HepG2 (cell line): Measurements from ENCODE around the gene CCND1. TPM values are rescaled to one million over a fixed set of nuclear protein-coding genes. Genes with fewer than 3 reads are reported as not detected.

Source experiments
- BCL6 ChIP-seq: IDR thresholded peaks from 2 replicates; pipeline ENCODE4 v1.6.1; 2016; ENCODE audit warnings: missing genetic modification reagents, missing compliant biosample characterization
- CEBPB ChIP-seq: IDR thresholded peaks from 2 replicates; pipeline ENCODE4 v1.6.1; 2011; ENCODE audit warnings: low read depth, low read length, improper control_type of control experiment, borderline replicate concordance
- HMGXB4 ChIP-seq, 2 experiments: sonication (generic) in 1 of 2; formaldehyde crosslinking in 1 of 2; IDR thresholded peaks; 2 replicates each; pipeline versions ENCODE4 v1.4.0 to v1.6.1; 2018 to 2020; ENCODE audit warnings: missing genetic modification reagents in 2 of 2, borderline replicate concordance in 1 of 2, low read depth in 1 of 2, mild to moderate bottlenecking in 1 of 2, missing biosample characterization in 1 of 2
- HNF4G ChIP-seq, 2 experiments: sonication (generic) in 1 of 2; formaldehyde crosslinking in 1 of 2; IDR thresholded peaks; 2 replicates each; pipeline versions ENCODE4 v1.4.0 to v1.6.1; 2011 to 2020; ENCODE audit warnings: borderline replicate concordance in 2 of 2, low read depth in 2 of 2, mild to moderate bottlenecking in 2 of 2, low read length in 1 of 2, missing genetic modification reagents in 1 of 2, moderate library complexity in 1 of 2
- HNRNPK ChIP-seq: fragments of 200-400 bp; formaldehyde crosslinking; IDR thresholded peaks from 2 replicates; pipeline ENCODE4 v1.6.1; 2018; ENCODE audit warnings: low read length, low read depth, moderate library complexity, mild to moderate bottlenecking; ENCODE audit not compliant: poor library complexity, severe bottlenecking
- KDM5A ChIP-seq: fragments of 200-600 bp; sonication (generic); IDR thresholded peaks from 2 replicates; pipeline ENCODE4 v1.7.0; 2018; ENCODE audit warnings: antibody characterized with exemption, mild to moderate bottlenecking, low read length, borderline replicate concordance
- KMT2B ChIP-seq: IDR thresholded peaks from 2 replicates; pipeline ENCODE4 v1.6.1; 2016; ENCODE audit warnings: missing genetic modification reagents, missing compliant biosample characterization
- MAFF ChIP-seq: IDR thresholded peaks from 2 replicates; pipeline ENCODE4 v1.6.1; 2011; ENCODE audit warnings: low read depth, low read length, improper control_type of control experiment
- MAZ ChIP-seq, 2 experiments: sonication (generic) in 1 of 2; formaldehyde crosslinking in 1 of 2; IDR thresholded peaks; 2 replicates each; pipeline versions ENCODE4 v1.5.0 to v1.6.1; 2012 to 2020; ENCODE audit warnings: low read depth in 2 of 2, mild to moderate bottlenecking in 2 of 2, borderline replicate concordance in 1 of 2, improper control_type of control experiment in 1 of 2, low read length in 1 of 2, missing genetic modification reagents in 1 of 2, moderate library complexity in 1 of 2
- MBD4 ChIP-seq: IDR thresholded peaks from 2 replicates; pipeline ENCODE4 v1.6.1; 2012; ENCODE audit warnings: low read length, inconsistent platforms, borderline replicate concordance
- MEF2D ChIP-seq: sonication (generic); formaldehyde crosslinking; IDR thresholded peaks from 2 replicates; pipeline ENCODE4 v1.5.1; 2020; ENCODE audit warnings: mild to moderate bottlenecking, missing genetic modification reagents
- MTF1 ChIP-seq: sonication (generic); formaldehyde crosslinking; IDR thresholded peaks from 2 replicates; pipeline ENCODE4 v1.5.0; 2020; ENCODE audit warnings: missing genetic modification reagents
- ONECUT2 ChIP-seq: sonication (generic); formaldehyde crosslinking; IDR thresholded peaks from 2 replicates; pipeline ENCODE4 v1.4.0; 2020; ENCODE audit warnings: missing genetic modification reagents
- POLR2A ChIP-seq, 2 experiments: IDR thresholded peaks; 2 replicates each; pipeline ENCODE4 v1.6.1; 2011; ENCODE audit warnings: low read depth in 2 of 2, low read length in 2 of 2, mild to moderate bottlenecking in 1 of 2, moderate library complexity in 1 of 2; ENCODE audit not compliant: insufficient read depth in 1 of 2
- RBM22 ChIP-seq: fragments of 200-400 bp; formaldehyde crosslinking; optimal IDR thresholded peaks from 2 replicates; pipeline ENCODE3; 2017; ENCODE audit warnings: mild to moderate bottlenecking, low read length, moderate library complexity
- RFXAP ChIP-seq: sonication (generic); formaldehyde crosslinking; IDR thresholded peaks from 2 replicates; pipeline ENCODE4 v1.4.0; 2020; ENCODE audit warnings: missing genetic modification reagents, borderline replicate concordance
- SNAPC2 ChIP-seq: sonication (generic); formaldehyde crosslinking; IDR thresholded peaks from 2 replicates; pipeline ENCODE4 v1.8.1; 2022; ENCODE audit warnings: mild to moderate bottlenecking, missing genetic modification reagents
- SYNCRIP ChIP-seq: fragments of 200-400 bp; formaldehyde crosslinking; IDR thresholded peaks from 2 replicates; pipeline ENCODE4 v1.6.1; 2018; ENCODE audit warnings: mild to moderate bottlenecking, low read depth, low read length; ENCODE audit not compliant: insufficient read depth
- ZBTB1 ChIP-seq: sonication (generic); formaldehyde crosslinking; IDR thresholded peaks from 2 replicates; pipeline ENCODE4 v1.4.0; 2020; ENCODE audit warnings: missing genetic modification reagents, borderline replicate concordance
- ZBTB3 ChIP-seq: sonication (generic); formaldehyde crosslinking; IDR thresholded peaks from 2 replicates; pipeline ENCODE4 v1.4.0; 2020; ENCODE audit warnings: low read depth, mild to moderate bottlenecking, moderate library complexity, missing genetic modification reagents, borderline replicate concordance
- ZNF567 ChIP-seq: sonication (generic); formaldehyde crosslinking; IDR thresholded peaks from 2 replicates; pipeline ENCODE4 v1.8.1; 2023; ENCODE audit warnings: mild to moderate bottlenecking, missing genetic modification reagents, borderline replicate concordance
- ZNF589 ChIP-seq: sonication (generic); formaldehyde crosslinking; conservative IDR thresholded peaks from 2 replicates; pipeline ENCODE4 v1.8.0; 2022; ENCODE audit warnings: mild to moderate bottlenecking, moderate library complexity, missing genetic modification reagents
- ZNF598 ChIP-seq: sonication (generic); formaldehyde crosslinking; IDR thresholded peaks from 2 replicates; pipeline ENCODE4 v1.5.1; 2020; ENCODE audit warnings: mild to moderate bottlenecking, missing genetic modification reagents, borderline replicate concordance
- ZNF768 ChIP-seq: sonication (generic); formaldehyde crosslinking; IDR thresholded peaks from 2 replicates; pipeline ENCODE4 v1.4.0; 2020; ENCODE audit warnings: missing genetic modification reagents
- polyA plus RNA-seq, 8 experiments: library from polyadenylated mRNA; depleted of rRNA in 3 of 8; stranded (reverse) in 7 of 8; unstranded in 1 of 8; fragments of >200 nt; fragmentation: Illumina TruSeq in 4 of 8; extraction: Trizol in 4 of 8; gene quantifications; 2 replicates each; pipeline versions ENCODE4 v1.2.1 to v1.2.3, GENCODE V29; 2011 to 2016; ENCODE audit warnings: low read depth in 4 of 8, missing spikeins in 1 of 8, mixed read lengths in 1 of 8; ENCODE audit not compliant: insufficient read depth in 1 of 8
- total RNA-seq, 5 experiments: library from RNA; depleted of rRNA; stranded (reverse); fragments of >200 nt; fragmentation: Illumina TruSeq; extraction: Trizol; gene quantifications; 2 replicates each; pipeline ENCODE4 v1.2.3, GENCODE V29; 2016; ENCODE audit warnings: low read depth in 1 of 5
- TF ChIP-seq, protein P1 (sequence below): sonication (generic); formaldehyde crosslinking; conservative IDR thresholded peaks from 2 replicates; pipeline ENCODE4 v1.8.0; 2022; ENCODE audit warnings: missing genetic modification reagents
- TF ChIP-seq, protein P2 (sequence below): sonication (generic); formaldehyde crosslinking; IDR thresholded peaks from 2 replicates; pipeline ENCODE4 v1.8.1; 2023; ENCODE audit warnings: mild to moderate bottlenecking, missing genetic modification reagents, borderline replicate concordance

CCND1 gene
- total and polyA plus RNA-seq, 2 of the 13 experiments (the other 11 are each of a cell fraction or from before 2014, with no cell fraction given): 107 to 136 TPM

GRCh38 chr11:69638941-69639681, 1.8 kb upstream of the CCND1 start (continued):
- TF ChIP-seq ZNF598 (CRISPR knock-in tag) (no peak), ZNF768 (peak; percentile 63; the same call in 1 of the 2 replicates), HMGXB4 (CRISPR knock-in tag; IDR thresholded peaks at IDR 0.05; ENCODE audit: borderline replicate concordance in 1 of 2, low read depth in 1 of 2) (peak; percentile 28 to 34; a peak in 2 of 4 replicates), HNRNPK (no peak), KMT2B (no peak), RBM22 (no peak), MTF1 (CRISPR knock-in tag) (no peak), BCL6 (CRISPR knock-in tag) (peak; percentile 44; the same call in 1 of the 2 replicates), MBD4 (no peak), ZNF589 (CRISPR knock-in tag) (no peak), MAZ (IDR thresholded peaks at IDR 0.05; ENCODE audit: borderline replicate concordance, low read depth, low read length) (peak; percentile 54; the same call in 1 of the 2 replicates), MAZ (CRISPR knock-in tag; IDR thresholded peaks at IDR 0.05; ENCODE audit: low read depth) (peak; percentile 59; the same call in 1 of the 2 replicates), POLR2A (IDR thresholded peaks at IDR 0.05; ENCODE audit: insufficient read depth in 1 of 2, low read depth in 2 of 2, low read length in 2 of 2) (peak in 1 of 2 experiments; percentile 44; a peak in 1 of 4 replicates), ZNF567 (CRISPR knock-in tag) (no peak), HNF4G (IDR thresholded peaks at IDR 0.05; ENCODE audit: borderline replicate concordance, low read depth, low read length) (no peak; the same call in 1 of the 2 replicates), HNF4G (CRISPR knock-in tag; IDR thresholded peaks at IDR 0.05; ENCODE audit: borderline replicate concordance, low read depth) (no peak), ZBTB1 (CRISPR knock-in tag) (no peak), SYNCRIP (no peak), CEBPB (no peak), ZBTB3 (CRISPR knock-in tag) (no peak), ONECUT2 (CRISPR knock-in tag) (no peak), RFXAP (CRISPR knock-in tag) (peak; percentile 100), SNAPC2 (CRISPR knock-in tag) (no peak), MAFF (no peak), KDM5A (no peak), MEF2D (CRISPR knock-in tag) (0 out of 2 replicates have a peak, but pooled peaks have one; percentile 23)
- TF ChIP-seq, protein P1, sequence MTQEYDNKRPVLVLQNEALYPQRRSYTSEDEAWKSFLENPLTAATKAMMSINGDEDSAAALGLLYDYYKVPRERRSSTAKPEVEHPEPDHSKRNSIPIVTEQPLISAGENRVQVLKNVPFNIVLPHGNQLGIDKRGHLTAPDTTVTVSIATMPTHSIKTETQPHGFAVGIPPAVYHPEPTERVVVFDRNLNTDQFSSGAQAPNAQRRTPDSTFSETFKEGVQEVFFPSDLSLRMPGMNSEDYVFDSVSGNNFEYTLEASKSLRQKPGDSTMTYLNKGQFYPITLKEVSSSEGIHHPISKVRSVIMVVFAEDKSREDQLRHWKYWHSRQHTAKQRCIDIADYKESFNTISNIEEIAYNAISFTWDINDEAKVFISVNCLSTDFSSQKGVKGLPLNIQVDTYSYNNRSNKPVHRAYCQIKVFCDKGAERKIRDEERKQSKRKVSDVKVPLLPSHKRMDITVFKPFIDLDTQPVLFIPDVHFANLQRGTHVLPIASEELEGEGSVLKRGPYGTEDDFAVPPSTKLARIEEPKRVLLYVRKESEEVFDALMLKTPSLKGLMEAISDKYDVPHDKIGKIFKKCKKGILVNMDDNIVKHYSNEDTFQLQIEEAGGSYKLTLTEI (CRISPR knock-in tag): no peak
- TF ChIP-seq, protein P2, sequence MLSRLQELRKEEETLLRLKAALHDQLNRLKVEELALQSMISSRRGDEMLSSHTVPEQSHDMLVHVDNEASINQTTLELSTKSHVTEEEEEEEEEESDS: no peak
